K562 (cell line): ENCODE data around the gene SPINK8. TPM values are rescaled to one million over a fixed set of nuclear protein-coding genes. Genes with fewer than 3 reads are reported as not detected.
A peak's percentile ranks its signal among the peaks of the same experiment; 100 is the strongest.

ENCODE experiments used
- ATAC-seq: fragments of 200-7000 bp; cut with Tn5 transposase; 3 replicates; pipeline ENCODE4 v1.9.1; 2020; ENCODE audit warnings: moderate library complexity
- BruUV-seq: library from RNA; stranded (reverse); fragments of 400-500 nt; replicated peaks from 2 replicates; lab custom pipeline; 2021; lab: Mats Ljungman, UMichigan
- CTCF ChIA-PET: fragments of 300-600 bp; formaldehyde crosslinking; extraction: SDS; loops from one replicate; lab custom pipeline; 2021; ENCODE audit warnings: low intra/inter-chr PET ratio; lab: Yijun Ruan, JAX
- POLR2A ChIA-PET: fragments of 300-600, 350-650 bp; sonication (Branson Sonifier 250); formaldehyde crosslinking; extraction: SDS; loops from one replicate; lab custom pipeline; 2021; ENCODE audit warnings: antibody characterized with exemption, inconsistent platforms; lab: Yijun Ruan, JAX
- DNase-seq, 4 experiments: peaks; one replicate each; pipeline versions ENCODE4 v3.0.0 to v3.0.0-alpha.2; 2011 to 2018; ENCODE audit warnings: low spot score in 3 of 4, mixed read lengths in 3 of 4; ENCODE audit errors: extremely low read depth in 1 of 4
- FAIRE-seq: peaks from 2 replicates; lab custom pipeline; 2011; peaks lifted over from hg19 to GRCh38; lab: Jason Lieb, UNC
- H2AFZ ChIP-seq: 2 replicates; pipeline ENCODE4 v1.6.0; 2011; ENCODE audit warnings: low read depth, low read length, control low read depth, inconsistent platforms
- H3K27ac ChIP-seq: fragments of 200-600 bp; 3 replicates; pipeline ENCODE4 v1.8.0; 2011; ENCODE audit warnings: low read depth, mild to moderate bottlenecking, control low read depth, inconsistent platforms, low read length, moderate library complexity, mixed read lengths; ENCODE audit errors: extremely low read depth
- H3K27me3 ChIP-seq, 2 experiments: fragments of 300-600 bp in 1 of 2; 2 replicates in 1 of 2; 3 replicates in 1 of 2; pipeline versions ENCODE4 v1.6.0 to v1.8.0; 2011; ENCODE audit warnings: inconsistent platforms in 2 of 2, low read length in 2 of 2, mild to moderate bottlenecking in 1 of 2, mixed read lengths in 1 of 2, moderate library complexity in 1 of 2; ENCODE audit not compliant: control insufficient read depth in 2 of 2, insufficient read depth in 2 of 2
- H3K36me3 ChIP-seq: fragments of 300-600 bp; 3 replicates; pipeline ENCODE4 v1.8.0; 2011; ENCODE audit warnings: mild to moderate bottlenecking, low read length, inconsistent platforms; ENCODE audit not compliant: control insufficient read depth, insufficient read depth
- H3K4me1 ChIP-seq, 2 experiments: fragments of 200-600 bp in 1 of 2; replicated peaks in 1 of 2; 2 replicates in 1 of 2; 3 replicates in 1 of 2; pipeline versions ENCODE4 v1.5.1 to v1.8.0; 2011; ENCODE audit warnings: inconsistent platforms in 2 of 2, low read length in 2 of 2, mild to moderate bottlenecking in 1 of 2, mixed read lengths in 1 of 2, moderate library complexity in 1 of 2; ENCODE audit not compliant: control insufficient read depth in 2 of 2, insufficient read depth in 2 of 2
- H3K4me2 ChIP-seq: 2 replicates; pipeline ENCODE4 v1.6.1; 2011; ENCODE audit warnings: low read length, control low read depth, inconsistent platforms, mixed read lengths; ENCODE audit not compliant: insufficient read depth
- H3K4me3 ChIP-seq: fragments of 200-600 bp; sonication (generic), shearing (Covaris generic); 2 replicates; pipeline ENCODE4 v1.5.1; 2016; ENCODE audit warnings: control low read depth, inconsistent platforms
- H3K79me2 ChIP-seq: fragments of 200-600 bp; 3 replicates; pipeline ENCODE4 v1.8.0; 2011; ENCODE audit warnings: low read length, inconsistent platforms; ENCODE audit not compliant: control insufficient read depth, insufficient read depth
- H3K9ac ChIP-seq, 2 experiments: 2 replicates each; pipeline versions ENCODE4 v1.6.0 to v1.6.1; 2011; ENCODE audit warnings: low read depth in 2 of 2, low read length in 2 of 2, control low read depth in 1 of 2, inconsistent platforms in 1 of 2, mild to moderate bottlenecking in 1 of 2, mixed read lengths in 1 of 2; ENCODE audit not compliant: insufficient read depth in 1 of 2
- H3K9me1 ChIP-seq: one replicate; pipeline ENCODE4 v1.6.0; 2011; ENCODE audit warnings: inconsistent platforms, mild to moderate bottlenecking, low read length, moderate library complexity; ENCODE audit not compliant: control insufficient read depth, insufficient read depth
- H3K9me3 ChIP-seq: replicated peaks from 2 replicates; pipeline ENCODE4 v1.5.1; 2011; ENCODE audit warnings: low read depth, low read length, inconsistent platforms; ENCODE audit not compliant: control insufficient read depth, insufficient read depth
- H4K20me1 ChIP-seq: replicated peaks from 2 replicates; pipeline ENCODE4 v1.6.1; 2011; ENCODE audit warnings: low read length, inconsistent platforms, mixed read lengths; ENCODE audit not compliant: control insufficient read depth, insufficient read depth
- CEBPG ChIP-seq, 3 experiments: fragments of 200-800 bp in 1 of 3; sonication (Bioruptor generic) in 1 of 3; sonication (generic) in 1 of 3; formaldehyde crosslinking in 1 of 3; IDR thresholded peaks in 2 of 3; conservative IDR thresholded peaks in 1 of 3; 2 replicates each; pipeline versions ENCODE4 v1.6.1 to v1.8.0; 2016 to 2022; ENCODE audit warnings: missing compliant biosample characterization in 2 of 3, missing genetic modification characterization in 2 of 3, mild to moderate bottlenecking in 1 of 3, missing genetic modification reagents in 1 of 3
- JUND ChIP-seq, 2 experiments: IDR thresholded peaks; 2 replicates in 1 of 2; 3 replicates in 1 of 2; pipeline ENCODE4 v1.6.1; 2011; ENCODE audit warnings: borderline replicate concordance in 2 of 2, low read depth in 2 of 2, low read length in 2 of 2, improper control_type of control experiment in 1 of 2, missing biosample characterization in 1 of 2, missing genetic modification characterization in 1 of 2, missing genetic modification reagents in 1 of 2
- KLF1 ChIP-seq: fragments of 450-650 bp; IDR thresholded peaks from 2 replicates; pipeline ENCODE4 v1.6.1; 2016; ENCODE audit warnings: missing genetic modification characterization, missing compliant biosample characterization
- L3MBTL2 ChIP-seq: fragments of 450-650 bp; IDR thresholded peaks from 2 replicates; pipeline ENCODE4 v1.6.1; 2016; ENCODE audit warnings: mild to moderate bottlenecking, moderate library complexity
- WGBS: fragments of 100-300 bp; shearing (Covaris generic); methylation state at CpG from one replicate; pipeline ENCODE4 v1.1.6; 2016; ENCODE audit warnings: low coverage, mixed read lengths; ENCODE audit not compliant: insufficient coverage; ENCODE audit errors: missing lambda C conversion rate; 5-methylcytosine and 5-hydroxymethylcytosine counted together
- in situ Hi-C: fragments of 300-500 bp; cut with MboI; formaldehyde crosslinking; loops from 4 replicates; pipeline ENCODE4 v1.15.0; 2018; ENCODE audit warnings: inconsistent platforms, mixed read lengths
- intact Hi-C: fragments of 100-400 bp; cut with micrococcal nuclease; formaldehyde crosslinking; loops from 2 replicates; pipeline ENCODE4 v1.14.2; 2022
- polyA plus RNA-seq, 8 experiments: library from polyadenylated mRNA; depleted of rRNA in 4 of 8; stranded (reverse) in 5 of 8; unstranded in 3 of 8; fragments of >200 nt; fragmentation: Nextera tagmentation in 2 of 8; fragmentation: Illumina TruSeq in 1 of 8; extraction: Ambion mirVana in 2 of 8; extraction: Trizol in 1 of 8; gene quantifications; 2 replicates each; pipeline versions ENCODE4 v1.2.1 to v1.2.3, GENCODE V29; 2011 to 2014; ENCODE audit warnings: inconsistent platforms in 1 of 8, missing spikeins in 1 of 8
- total RNA-seq, 7 experiments: library from RNA; depleted of rRNA in 6 of 7; stranded (reverse); fragments of >200 nt in 6 of 7; fragmentation: Illumina TruSeq in 2 of 7; extraction: Trizol in 2 of 7; gene quantifications; 2 replicates each; pipeline versions ENCODE4 v1.2.1 to v1.2.3, GENCODE V29; 2011 to 2021; ENCODE audit warnings: low replicate concordance in 1 of 7

SPINK8 gene
- total and polyA plus RNA-seq, 9 of the 15 experiments (the other 6 are each of a cell fraction or from before 2014, with no cell fraction given) = not detected

DNA sequence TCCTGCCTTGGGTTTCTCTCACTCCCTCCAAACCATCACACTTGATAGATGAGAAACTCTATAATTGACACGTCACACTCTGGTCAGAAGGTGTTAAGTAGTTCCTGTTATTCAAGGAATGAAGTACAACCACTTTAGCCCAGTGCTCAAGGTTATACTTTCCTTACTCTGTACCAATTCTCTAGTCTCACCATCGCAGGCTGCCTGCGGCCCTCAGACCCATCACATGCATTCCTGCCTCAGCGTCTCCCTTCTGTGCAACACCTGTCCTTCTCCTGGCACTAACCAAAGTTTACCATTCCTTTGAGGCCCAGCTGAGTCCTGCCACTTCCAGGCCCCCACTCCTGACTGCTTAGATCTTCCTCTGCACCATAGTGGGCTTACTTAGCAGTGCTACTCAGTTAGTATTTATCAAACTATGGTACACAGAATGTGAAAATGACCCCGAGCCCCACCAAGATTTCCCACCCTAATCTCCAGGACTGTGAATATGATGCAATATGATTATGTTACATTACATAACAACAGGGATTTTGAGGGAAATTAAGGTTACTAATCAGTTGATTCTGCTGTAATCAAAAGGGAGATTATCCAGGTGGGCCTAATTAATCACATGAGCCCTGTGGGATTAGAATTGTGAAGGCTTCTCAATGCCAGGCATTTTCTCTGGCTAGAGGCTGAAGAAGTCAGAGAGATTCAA, 36.2 kb downstream of the SPINK8 start:
- in situ Hi-C loops = no loop called here
- no peak for DNase-seq
- ChIA-PET POLR2A (no interaction called here), CTCF (interaction anchor here (0.5 kb wide), 1 partner anchor 16 kb away, joined by 3 read pairs; no protein-coding TSS in a partner anchor)
- WGBS = 85% methylated on average over 2 of the region's 5 CpGs
- H3K27ac ChIP-seq = no peak overlapping the region
- no peak overlapping the region for H3K4me2 ChIP-seq
- BruUV-seq = no TSS peak
- no peak overlapping the region for H3K9ac ChIP-seq
- H4K20me1 ChIP-seq = peaks cover 4% of the 10 kb centered on the region; the same call in 1 of the 2 replicates
- no peak for FAIRE-seq
- H3K79me2 ChIP-seq = peaks cover 33% of the 10 kb centered on the region
- no peak overlapping the region for H3K4me3 ChIP-seq
- intact Hi-C loops = no loop called here
- no peaks in the 10 kb centered on the region for H3K27me3 ChIP-seq
- ATAC-seq = no peak
- peaks cover 58% of the 10 kb centered on the region for H3K36me3 ChIP-seq
- H2AFZ ChIP-seq = no peak overlapping the region
- no peaks in the 10 kb centered on the region for H3K9me1 ChIP-seq
- no peaks in the 10 kb centered on the region for H3K9me3 ChIP-seq
- TF ChIP-seq KLF1 (tag) (no peak), CEBPG (CRISPR knock-in tag; IDR thresholded peaks at IDR 0.05) (no peak), CEBPG (tag; conservative IDR thresholded peaks at IDR 0.05 in 1 of 2, IDR thresholded peaks at IDR 0.05 in 1 of 2) (peak in 1 of 2 experiments; percentile 38; a peak in 1 of 4 replicates), L3MBTL2 (no peak), JUND (IDR thresholded peaks at IDR 0.05; ENCODE audit: borderline replicate concordance, low read depth, low read length) (no peak), JUND (tag; IDR thresholded peaks at IDR 0.05; ENCODE audit: borderline replicate concordance, low read depth, low read length) (no peak)
- H3K4me1 ChIP-seq = peaks cover 23% of the 10 kb centered on the region in 2 experiments; a peak in 4 of 5 replicates
